GM12873 (cell line): Measurements from ENCODE around the gene TUBA4A.
A peak's percentile ranks its signal among the peaks of the same experiment; 100 is the strongest.

Experiments
- TF ChIP-seq, protein P1 (sequence below): IDR thresholded peaks from 2 replicates; pipeline ENCODE4 v1.5.1; 2012; ENCODE audit warnings: low read depth, mild to moderate bottlenecking, moderate library complexity, low read length, control low read depth; ENCODE audit not compliant: insufficient read depth; ENCODE audit errors: missing control alignments

Gene TUBA4A

GRCh38 chr2:219296631-219297391 is 43.1 kb upstream of the TUBA4A start:
- TF ChIP-seq, protein P1, sequence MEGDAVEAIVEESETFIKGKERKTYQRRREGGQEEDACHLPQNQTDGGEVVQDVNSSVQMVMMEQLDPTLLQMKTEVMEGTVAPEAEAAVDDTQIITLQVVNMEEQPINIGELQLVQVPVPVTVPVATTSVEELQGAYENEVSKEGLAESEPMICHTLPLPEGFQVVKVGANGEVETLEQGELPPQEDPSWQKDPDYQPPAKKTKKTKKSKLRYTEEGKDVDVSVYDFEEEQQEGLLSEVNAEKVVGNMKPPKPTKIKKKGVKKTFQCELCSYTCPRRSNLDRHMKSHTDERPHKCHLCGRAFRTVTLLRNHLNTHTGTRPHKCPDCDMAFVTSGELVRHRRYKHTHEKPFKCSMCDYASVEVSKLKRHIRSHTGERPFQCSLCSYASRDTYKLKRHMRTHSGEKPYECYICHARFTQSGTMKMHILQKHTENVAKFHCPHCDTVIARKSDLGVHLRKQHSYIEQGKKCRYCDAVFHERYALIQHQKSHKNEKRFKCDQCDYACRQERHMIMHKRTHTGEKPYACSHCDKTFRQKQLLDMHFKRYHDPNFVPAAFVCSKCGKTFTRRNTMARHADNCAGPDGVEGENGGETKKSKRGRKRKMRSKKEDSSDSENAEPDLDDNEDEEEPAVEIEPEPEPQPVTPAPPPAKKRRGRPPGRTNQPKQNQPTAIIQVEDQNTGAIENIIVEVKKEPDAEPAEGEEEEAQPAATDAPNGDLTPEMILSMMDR, result no peak

DNA sequence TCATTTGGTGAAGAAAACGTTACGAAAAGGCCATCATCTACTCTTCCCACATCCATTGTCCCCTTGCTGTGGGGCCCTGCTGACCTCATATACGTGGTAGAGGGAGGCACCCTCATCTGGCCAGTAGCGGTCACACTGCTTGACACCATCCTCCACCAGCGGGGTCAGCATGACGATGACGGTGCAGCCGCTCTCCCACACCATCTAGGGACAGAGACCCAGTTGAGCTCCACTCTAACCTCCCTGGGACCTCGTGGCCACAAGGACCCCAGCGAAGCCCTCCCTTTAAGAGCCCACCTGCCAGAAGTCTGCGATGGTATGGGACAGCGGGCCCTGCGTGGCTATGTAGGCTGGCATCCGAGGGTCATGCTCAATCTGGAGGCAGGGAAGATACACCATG is 42.4 kb upstream of the TUBA4A start:
- TF ChIP-seq, protein P1, result no peak

DNA sequence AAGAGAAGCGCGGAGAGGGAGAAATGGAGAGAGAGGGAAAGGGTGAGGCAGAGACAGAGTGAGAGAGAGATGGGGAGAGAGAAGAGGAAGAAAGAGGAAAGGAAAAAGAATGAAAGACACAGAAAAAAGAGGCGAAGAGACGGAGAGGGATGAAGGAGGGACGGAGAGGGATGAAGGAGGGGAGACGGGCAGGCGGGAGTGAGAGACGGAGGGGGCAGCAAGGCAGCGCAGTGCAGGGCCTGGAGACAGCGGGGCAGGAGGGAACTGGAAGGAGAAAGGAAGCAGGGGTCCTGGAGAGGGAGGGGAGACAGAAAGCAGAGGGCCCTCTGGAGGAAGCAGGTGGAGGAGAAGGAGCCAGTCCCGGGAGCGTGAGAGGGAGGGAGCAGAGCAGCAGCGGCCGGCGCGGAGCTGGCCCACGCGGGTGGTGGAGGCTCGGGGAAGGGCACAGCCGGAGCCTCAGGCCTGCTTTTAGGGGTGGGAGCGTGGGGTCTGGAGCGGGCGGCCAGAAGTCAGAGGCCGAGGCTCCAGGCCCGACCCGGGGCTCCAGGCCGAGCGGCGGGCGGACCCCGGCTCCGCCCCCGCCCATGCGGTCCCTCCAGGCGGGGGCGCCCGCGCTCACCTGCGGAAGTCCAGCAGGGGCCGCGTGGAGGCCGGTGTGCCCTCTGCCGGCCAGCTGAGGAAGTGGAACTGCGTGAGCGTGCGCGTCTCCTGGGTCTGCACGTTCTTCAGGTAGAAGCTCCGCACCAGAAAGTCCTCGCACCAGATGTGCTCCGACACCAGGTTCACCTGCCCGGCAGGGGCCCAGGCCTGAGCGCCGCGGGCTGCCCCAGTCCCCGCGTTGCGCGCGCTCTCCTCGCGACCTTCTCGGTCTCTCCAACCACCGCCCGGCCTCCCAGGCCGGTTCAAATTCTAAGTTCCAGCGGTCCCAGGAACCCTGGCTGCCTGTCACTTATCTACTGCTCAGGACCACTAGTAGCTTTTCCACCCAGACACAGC is 40.9 kb upstream of the TUBA4A start:
- TF ChIP-seq, protein P1, result peak; percentile 98

- TF ChIP-seq, protein P1, result no peak
Observed at GRCh38 chr2:219293736-219294231, 40.1 kb upstream of the TUBA4A start.

GRCh38 chr2:219292616-219293015 is 38.9 kb upstream of the TUBA4A start:
- TF ChIP-seq, protein P1, result no peak

DNA sequence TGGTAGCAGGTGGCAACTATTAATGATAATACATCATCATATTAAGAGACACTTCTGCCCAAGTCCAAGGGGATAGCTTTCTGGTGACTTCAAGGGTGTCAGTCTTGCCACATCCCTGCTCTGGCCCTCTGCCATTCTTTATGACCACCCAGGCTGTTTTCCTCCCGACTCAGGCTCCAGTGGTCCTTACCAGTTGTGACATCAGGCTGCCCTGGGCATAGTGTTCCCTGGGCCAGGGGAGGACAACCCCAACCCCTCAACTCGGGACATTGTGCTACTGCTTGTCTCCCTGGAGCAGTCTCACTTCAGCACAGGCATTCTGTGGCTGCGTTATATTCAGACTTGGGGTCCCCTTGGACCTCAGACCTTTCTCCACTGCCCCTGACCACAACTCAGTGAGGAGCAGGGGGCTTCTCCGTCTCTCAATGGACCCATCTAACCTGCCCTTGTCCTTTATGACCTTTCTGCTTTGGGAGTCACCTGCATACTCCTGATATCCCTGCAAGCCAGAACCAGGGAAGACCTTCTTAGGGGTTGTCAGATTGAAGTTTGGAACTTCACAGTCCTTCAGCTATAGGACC is 38.3 kb upstream of the TUBA4A start:
- TF ChIP-seq, protein P1, result no peak
